ENCODE results near the gene RAB15. TPM values are rescaled to one million over a fixed set of nuclear protein-coding genes. Genes with fewer than 3 reads are reported as not detected.

RAB15 gene
- total and polyA plus RNA-seq, 2 experiments from 2014 or later, result 8.8 to 13.8 TPM

- Histone ChIP-seq H3K9me3 (ENCODE audit: low read depth) (no peaks in the 10 kb centered on the region), H3K27me3 (no peaks in the 10 kb centered on the region), H3K27ac (no peak within 1 kb of the TSS), H3K4me3 (no peak within 1 kb of the TSS), H3K36me3 (no peaks in the 10 kb centered on the region), H3K4me1 (ENCODE audit: low read depth) (no peaks in the 10 kb centered on the region)
- no peak for DNase-seq (ENCODE audit: low read depth in 1 of 2, low spot score in 1 of 2)
- TF ChIP-seq CTCF (IDR thresholded peaks at IDR 0.05; ENCODE audit: low read depth, low read length), result no peak
These were observed 29.5 kb downstream of the RAB15 start, which contains the start of gene GPX2 for GRCh38 chr14:64942531-64943111. TSS of gene GPX2 (minus strand) at chr14:64942745. CDS start at chr14:64942726, 19 bp downstream.

GRCh38 chr14:64940336-64940910 lies 31.7 kb downstream of the RAB15 start:
- H3K27me3 ChIP-seq, result no peaks in the 10 kb centered on the region
- no peak overlapping the region for H3K27ac ChIP-seq
- no peak for DNase-seq (ENCODE audit: low read depth in 1 of 2, low spot score in 1 of 2)
- H3K4me1 ChIP-seq (ENCODE audit: low read depth), result peaks cover 4% of the 10 kb centered on the region
- H3K4me3 ChIP-seq, result no peak overlapping the region
- H3K9me3 ChIP-seq (ENCODE audit: low read depth), result no peaks in the 10 kb centered on the region
- H3K36me3 ChIP-seq, result no peaks in the 10 kb centered on the region
- TF ChIP-seq CTCF (IDR thresholded peaks at IDR 0.05; ENCODE audit: low read depth, low read length), result no peak

GRCh38 chr14:64939817-64940190 lies 32.3 kb downstream of the RAB15 start:
- H3K27me3 ChIP-seq, result no peaks in the 10 kb centered on the region
- no peaks in the 10 kb centered on the region for H3K9me3 ChIP-seq (ENCODE audit: low read depth)
- TF ChIP-seq CTCF (IDR thresholded peaks at IDR 0.05; ENCODE audit: low read depth, low read length), result no peak
- no peak for DNase-seq (ENCODE audit: low read depth in 1 of 2, low spot score in 1 of 2)
- peaks cover 4% of the 10 kb centered on the region for H3K4me1 ChIP-seq (ENCODE audit: low read depth)
- no peak overlapping the region for H3K4me3 ChIP-seq
- no peaks in the 10 kb centered on the region for H3K36me3 ChIP-seq
- no peak overlapping the region for H3K27ac ChIP-seq

GRCh38 chr14:64938972-64939816 lies 32.9 kb downstream of the RAB15 start:
- Histone ChIP-seq H3K4me3 (no peak overlapping the region), H3K9me3 (ENCODE audit: low read depth) (no peaks in the 10 kb centered on the region), H3K36me3 (no peaks in the 10 kb centered on the region), H3K27ac (no peak overlapping the region), H3K27me3 (no peaks in the 10 kb centered on the region), H3K4me1 (ENCODE audit: low read depth) (peaks cover 4% of the 10 kb centered on the region)
- no peak for TF ChIP-seq CTCF (IDR thresholded peaks at IDR 0.05; ENCODE audit: low read depth, low read length)
- no peak for DNase-seq (ENCODE audit: low read depth in 1 of 2, low spot score in 1 of 2)

GRCh38 chr14:64937821-64938193 lies 34.3 kb downstream of the RAB15 start:
- DNase-seq (ENCODE audit: low read depth in 1 of 2, low spot score in 1 of 2), result peak; percentile 13 to 26
- TF ChIP-seq CTCF (IDR thresholded peaks at IDR 0.05; ENCODE audit: low read depth, low read length), result peak; percentile 30
- Histone ChIP-seq H3K9me3 (ENCODE audit: low read depth) (no peaks in the 10 kb centered on the region), H3K27ac (no peak overlapping the region), H3K4me1 (ENCODE audit: low read depth) (peaks cover 4% of the 10 kb centered on the region), H3K36me3 (peaks cover 8% of the 10 kb centered on the region), H3K4me3 (no peak overlapping the region), H3K27me3 (no peaks in the 10 kb centered on the region)
